H9 (cell line): ENCODE data around the gene C5orf15. TPM values are rescaled to one million over a fixed set of nuclear protein-coding genes. Genes with fewer than 3 reads are reported as not detected.

Experiments used
- DNase-seq: peaks from one replicate; pipeline ENCODE4 v3.0.0-alpha.2; 2017
- H2AFZ ChIP-seq: one replicate; pipeline ENCODE4 v1.6.1; 2013; ENCODE audit warnings: mild to moderate bottlenecking, low read length, control low read depth, moderate library complexity
- H2AK5ac ChIP-seq: 2 replicates; pipeline ENCODE4 v1.6.1; 2013; ENCODE audit warnings: low read length, control low read depth, mixed read lengths; ENCODE audit not compliant: insufficient read length
- H2BK120ac ChIP-seq: one replicate; pipeline ENCODE4 v1.6.1; 2013; ENCODE audit warnings: low read depth, mild to moderate bottlenecking, low read length, control low read depth, inconsistent platforms; ENCODE audit not compliant: poor library complexity, severe bottlenecking
- H2BK12ac ChIP-seq: 2 replicates; pipeline ENCODE4 v1.6.1; 2013; ENCODE audit warnings: low read length, control low read depth, mixed read lengths, low read depth; ENCODE audit not compliant: insufficient read length
- H2BK15ac ChIP-seq: 2 replicates; pipeline ENCODE4 v1.6.1; 2013; ENCODE audit warnings: low read depth, low read length, control low read depth
- H2BK20ac ChIP-seq: one replicate; pipeline ENCODE4 v1.6.1; 2013; ENCODE audit warnings: low read depth, mild to moderate bottlenecking, low read length, control low read depth, inconsistent platforms; ENCODE audit not compliant: poor library complexity, severe bottlenecking
- H2BK5ac ChIP-seq: 2 replicates; pipeline ENCODE4 v1.6.1; 2013; ENCODE audit warnings: low read length, control low read depth, mixed read lengths; ENCODE audit not compliant: insufficient read length
- H3K14ac ChIP-seq: 2 replicates; pipeline ENCODE4 v1.6.1; 2013; ENCODE audit warnings: low read length, control low read depth; ENCODE audit not compliant: insufficient read depth
- H3K18ac ChIP-seq: 2 replicates; pipeline ENCODE4 v1.6.1; 2013; ENCODE audit warnings: low read depth, mild to moderate bottlenecking, mixed read lengths, low read length, control low read depth; ENCODE audit not compliant: insufficient read length
- H3K23ac ChIP-seq: 2 replicates; pipeline ENCODE4 v1.6.1; 2013; ENCODE audit warnings: low read length, control low read depth, mixed read lengths, low read depth; ENCODE audit not compliant: insufficient read length
- H3K23me2 ChIP-seq: 2 replicates; pipeline ENCODE4 v1.6.1; 2013; ENCODE audit warnings: low read depth, mild to moderate bottlenecking, mixed read lengths, low read length, control low read depth; ENCODE audit not compliant: insufficient read length, poor library complexity, severe bottlenecking
- H3K27ac ChIP-seq: 2 replicates; pipeline ENCODE4 v1.5.1; 2013; ENCODE audit warnings: low read length, control low read depth, mixed read lengths, low read depth; ENCODE audit not compliant: insufficient read length
- H3K27me3 ChIP-seq: 2 replicates; pipeline ENCODE4 v1.6.1; 2013; ENCODE audit warnings: low read length, control low read depth, inconsistent platforms; ENCODE audit not compliant: insufficient read depth
- H3K4ac ChIP-seq: 2 replicates; pipeline ENCODE4 v1.6.1; 2013; ENCODE audit warnings: low read depth, mild to moderate bottlenecking, control low read depth, inconsistent platforms, low read length, moderate library complexity
- H3K4me1 ChIP-seq: 2 replicates; pipeline ENCODE4 v1.6.1; 2013; ENCODE audit warnings: low read length, control low read depth, inconsistent platforms; ENCODE audit not compliant: insufficient read depth
- H3K4me2 ChIP-seq: 2 replicates; pipeline ENCODE4 v1.6.1; 2013; ENCODE audit warnings: low read length, control low read depth, mixed read lengths; ENCODE audit not compliant: insufficient read length, insufficient read depth
- H3K56ac ChIP-seq: 2 replicates; pipeline ENCODE4 v1.6.1; 2013; ENCODE audit warnings: low read depth, mild to moderate bottlenecking, mixed read lengths, low read length, control low read depth; ENCODE audit not compliant: insufficient read length
- H3K79me1 ChIP-seq: 2 replicates; pipeline ENCODE4 v1.6.1; 2013; ENCODE audit warnings: low read depth, mild to moderate bottlenecking, moderate library complexity, low read length, control low read depth, inconsistent platforms; ENCODE audit not compliant: insufficient read depth, poor library complexity, severe bottlenecking
- H3K79me2 ChIP-seq: 2 replicates; pipeline ENCODE4 v1.6.1; 2013; ENCODE audit warnings: low read length, control low read depth, inconsistent platforms; ENCODE audit not compliant: insufficient read depth
- H3K9ac ChIP-seq: 2 replicates; pipeline ENCODE4 v1.6.1; 2013; ENCODE audit warnings: low read length, control low read depth, mixed read lengths; ENCODE audit not compliant: insufficient read length; ENCODE audit errors: extremely low read depth
- H3K9me3 ChIP-seq: one replicate; pipeline ENCODE4 v1.6.1; 2013; ENCODE audit warnings: low read depth, low read length, inconsistent platforms; ENCODE audit not compliant: control insufficient read depth
- H3T11ph ChIP-seq: one replicate; pipeline ENCODE4 v1.6.1; 2013; ENCODE audit warnings: mild to moderate bottlenecking, low read length, control low read depth, inconsistent platforms
- H4K20me1 ChIP-seq: one replicate; pipeline ENCODE4 v1.6.1; 2013; ENCODE audit not compliant: control insufficient read depth, insufficient read length, insufficient read depth
- H4K5ac ChIP-seq: 2 replicates; pipeline ENCODE4 v1.6.1; 2013; ENCODE audit warnings: low read depth, mild to moderate bottlenecking, mixed read lengths, low read length, control low read depth; ENCODE audit not compliant: insufficient read length
- H4K8ac ChIP-seq: replicated peaks from 2 replicates; pipeline ENCODE4 v1.6.1; 2013; ENCODE audit warnings: low read length, control low read depth, mixed read lengths, low read depth; ENCODE audit not compliant: insufficient read length
- H4K91ac ChIP-seq: 2 replicates; pipeline ENCODE4 v1.6.1; 2013; ENCODE audit warnings: low read depth, mild to moderate bottlenecking, moderate library complexity, mixed read lengths, low read length, control low read depth; ENCODE audit not compliant: insufficient read length
- H3K27ac Mint-ChIP-seq, 3 experiments: 2 replicates in 2 of 3; 3 replicates in 1 of 3; pipeline ENCODE4 v1.8.0; 2020 to 2021; ENCODE audit warnings: mixed read lengths in 3 of 3, mild to moderate bottlenecking in 1 of 3, moderate library complexity in 1 of 3
- H3K27me3 Mint-ChIP-seq: 2 replicates; pipeline ENCODE4 v1.8.0; 2021; ENCODE audit warnings: low read depth, mild to moderate bottlenecking, moderate library complexity, mixed read lengths
- H3K36me3 Mint-ChIP-seq, 3 experiments: 2 replicates in 2 of 3; 3 replicates in 1 of 3; pipeline ENCODE4 v1.8.0; 2020 to 2021; ENCODE audit warnings: low read depth in 3 of 3, mixed read lengths in 3 of 3; ENCODE audit not compliant: insufficient read depth in 1 of 3
- H3K4me1 Mint-ChIP-seq, 2 experiments: 2 replicates each; pipeline ENCODE4 v1.8.0; 2020; ENCODE audit warnings: mixed read lengths in 2 of 2
- H3K4me3 Mint-ChIP-seq, 2 experiments: 2 replicates in 1 of 2; 3 replicates in 1 of 2; pipeline ENCODE4 v1.8.0; 2020 to 2021; ENCODE audit warnings: mild to moderate bottlenecking in 2 of 2, mixed read lengths in 2 of 2, moderate library complexity in 1 of 2
- H3K9me3 Mint-ChIP-seq, 2 experiments: 2 replicates in 1 of 2; 3 replicates in 1 of 2; pipeline ENCODE4 v1.8.0; 2020; ENCODE audit warnings: mild to moderate bottlenecking in 2 of 2, mixed read lengths in 2 of 2, moderate library complexity in 1 of 2
- WGBS: extraction: QIAGEN DNeasy Blood & Tissue Kit; methylation state at CpG from one replicate; pipeline ENCODE4 v1.1.7; 2013; ENCODE audit warnings: missing lambda C conversion rate, low lambda C conversion rate, mixed read lengths; ENCODE audit not compliant: insufficient read length; ENCODE audit errors: extremely low coverage; 5-methylcytosine and 5-hydroxymethylcytosine counted together
- total RNA-seq: library from RNA; stranded (reverse); gene quantifications from 2 replicates; pipeline ENCODE4 v1.2.1, GENCODE V29; 2021
- TF ChIP-seq, protein P1 (sequence below): fragments of 200-600 bp; sonication (generic); conservative IDR thresholded peaks from 3 replicates; pipeline ENCODE4 v1.8.0; 2021; ENCODE audit warnings: antibody characterized with exemption, mild to moderate bottlenecking

The C5orf15 gene
- total RNA-seq, 1 experiment from 2014 or later = 33.4 TPM

DNA sequence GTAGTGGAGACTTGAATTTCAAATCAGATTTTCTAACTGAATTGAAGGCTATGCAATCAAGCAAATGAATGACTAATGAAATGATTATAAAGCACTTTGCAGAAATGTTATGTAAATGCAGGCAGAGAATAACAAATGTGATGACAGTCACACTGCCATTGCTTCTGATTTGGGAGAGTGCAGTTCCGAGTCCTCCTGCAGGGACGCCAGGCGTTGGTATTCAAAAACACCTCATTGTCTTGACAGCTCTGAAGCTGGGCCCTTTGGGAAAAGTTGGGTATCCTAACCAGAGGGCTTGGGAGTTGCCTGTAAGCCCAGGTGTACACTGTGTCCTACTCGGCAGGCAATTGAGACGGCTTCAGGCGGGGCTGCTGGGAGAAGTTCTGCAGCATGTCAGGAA, 57.9 kb downstream of the C5orf15 start:
- H3K14ac ChIP-seq = no peak overlapping the region
- H3K79me2 ChIP-seq = no peaks in the 10 kb centered on the region
- H4K91ac ChIP-seq = no peak overlapping the region
- no peak overlapping the region for H2BK15ac ChIP-seq
- H2AK5ac ChIP-seq = no peak overlapping the region
- H4K20me1 ChIP-seq = no peaks in the 10 kb centered on the region
- H3K9me3 ChIP-seq = no peaks in the 10 kb centered on the region
- no peak overlapping the region for H3K4ac ChIP-seq
- no peaks in the 10 kb centered on the region for H3K27me3 ChIP-seq
- no peaks in the 10 kb centered on the region for H3K79me1 ChIP-seq
- H3K36me3 Mint-ChIP-seq = no peaks in the 10 kb centered on the region
- peaks cover 1% of the 10 kb centered on the region for H3K27me3 Mint-ChIP-seq
- H4K8ac ChIP-seq = no peak overlapping the region
- TF ChIP-seq, protein P1, sequence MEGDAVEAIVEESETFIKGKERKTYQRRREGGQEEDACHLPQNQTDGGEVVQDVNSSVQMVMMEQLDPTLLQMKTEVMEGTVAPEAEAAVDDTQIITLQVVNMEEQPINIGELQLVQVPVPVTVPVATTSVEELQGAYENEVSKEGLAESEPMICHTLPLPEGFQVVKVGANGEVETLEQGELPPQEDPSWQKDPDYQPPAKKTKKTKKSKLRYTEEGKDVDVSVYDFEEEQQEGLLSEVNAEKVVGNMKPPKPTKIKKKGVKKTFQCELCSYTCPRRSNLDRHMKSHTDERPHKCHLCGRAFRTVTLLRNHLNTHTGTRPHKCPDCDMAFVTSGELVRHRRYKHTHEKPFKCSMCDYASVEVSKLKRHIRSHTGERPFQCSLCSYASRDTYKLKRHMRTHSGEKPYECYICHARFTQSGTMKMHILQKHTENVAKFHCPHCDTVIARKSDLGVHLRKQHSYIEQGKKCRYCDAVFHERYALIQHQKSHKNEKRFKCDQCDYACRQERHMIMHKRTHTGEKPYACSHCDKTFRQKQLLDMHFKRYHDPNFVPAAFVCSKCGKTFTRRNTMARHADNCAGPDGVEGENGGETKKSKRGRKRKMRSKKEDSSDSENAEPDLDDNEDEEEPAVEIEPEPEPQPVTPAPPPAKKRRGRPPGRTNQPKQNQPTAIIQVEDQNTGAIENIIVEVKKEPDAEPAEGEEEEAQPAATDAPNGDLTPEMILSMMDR = peak; percentile 33; the same call in 2 of the 3 replicates
- H3K23ac ChIP-seq = no peak overlapping the region
- H3K4me1 Mint-ChIP-seq = peaks cover 0 to 3% of the 10 kb centered on the region in 2 experiments; a peak in 1 of 4 replicates
- no peak overlapping the region for H3K4me2 ChIP-seq
- H3K9ac ChIP-seq = no peak overlapping the region
- no peak overlapping the region for H3K4me3 Mint-ChIP-seq
- H2BK120ac ChIP-seq = no peak overlapping the region
- no peak overlapping the region for H2BK12ac ChIP-seq
- H2AFZ ChIP-seq = no peak overlapping the region
- no peak overlapping the region for H3K27ac ChIP-seq
- H2BK20ac ChIP-seq = no peak overlapping the region
- H3K23me2 ChIP-seq = no peaks in the 10 kb centered on the region
- no peaks in the 10 kb centered on the region for H3K9me3 Mint-ChIP-seq
- no peak overlapping the region for H3T11ph ChIP-seq
- WGBS = no CpG with 5 or more reads among the region's 6 CpGs
- no peak for DNase-seq
- H3K27ac Mint-ChIP-seq = no peak overlapping the region
- no peak overlapping the region for H2BK5ac ChIP-seq
- H4K5ac ChIP-seq = no peak overlapping the region
- no peak overlapping the region for H3K56ac ChIP-seq
- H3K18ac ChIP-seq = no peak overlapping the region
- no peaks in the 10 kb centered on the region for H3K4me1 ChIP-seq
